ENCODE measurements around the gene KYAT1. TPM values are rescaled to one million over a fixed set of nuclear protein-coding genes. Genes with fewer than 3 reads are reported as not detected.
A peak's percentile ranks its signal among the peaks of the same experiment; 100 is the strongest.

Gene KYAT1
- total and polyA plus RNA-seq, 2 of the 13 experiments (the other 11 are each of a cell fraction or from before 2014, with no cell fraction given) = 9.2 to 46.5 TPM

DNA sequence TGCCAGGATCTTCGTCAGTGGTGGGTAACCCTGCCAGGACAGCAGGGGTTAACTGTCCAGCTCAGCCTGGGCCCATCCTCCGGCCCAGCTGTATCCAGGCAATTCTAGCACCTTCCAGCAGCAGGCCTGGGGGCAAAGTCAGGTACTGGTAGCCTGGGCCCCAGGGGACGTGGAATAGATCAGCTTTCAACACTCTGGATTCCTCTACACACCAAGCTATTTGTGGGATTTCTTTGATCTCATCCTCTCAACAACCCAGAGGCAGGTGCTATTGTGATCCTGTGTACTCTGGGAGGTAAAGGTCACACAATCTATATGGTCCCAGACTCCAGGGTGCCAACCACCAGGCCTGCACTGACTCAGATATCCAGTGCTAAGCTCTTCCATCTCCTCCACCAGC is 43.4 kb downstream of the KYAT1 start (continued):
- TF ChIP-seq, protein P1, sequence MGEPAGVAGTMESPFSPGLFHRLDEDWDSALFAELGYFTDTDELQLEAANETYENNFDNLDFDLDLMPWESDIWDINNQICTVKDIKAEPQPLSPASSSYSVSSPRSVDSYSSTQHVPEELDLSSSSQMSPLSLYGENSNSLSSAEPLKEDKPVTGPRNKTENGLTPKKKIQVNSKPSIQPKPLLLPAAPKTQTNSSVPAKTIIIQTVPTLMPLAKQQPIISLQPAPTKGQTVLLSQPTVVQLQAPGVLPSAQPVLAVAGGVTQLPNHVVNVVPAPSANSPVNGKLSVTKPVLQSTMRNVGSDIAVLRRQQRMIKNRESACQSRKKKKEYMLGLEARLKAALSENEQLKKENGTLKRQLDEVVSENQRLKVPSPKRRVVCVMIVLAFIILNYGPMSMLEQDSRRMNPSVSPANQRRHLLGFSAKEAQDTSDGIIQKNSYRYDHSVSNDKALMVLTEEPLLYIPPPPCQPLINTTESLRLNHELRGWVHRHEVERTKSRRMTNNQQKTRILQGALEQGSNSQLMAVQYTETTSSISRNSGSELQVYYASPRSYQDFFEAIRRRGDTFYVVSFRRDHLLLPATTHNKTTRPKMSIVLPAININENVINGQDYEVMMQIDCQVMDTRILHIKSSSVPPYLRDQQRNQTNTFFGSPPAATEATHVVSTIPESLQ (CRISPR knock-in tag; conservative IDR thresholded peaks at IDR 0.05) = no peak
- TF ChIP-seq DR1 (CRISPR knock-in tag; IDR thresholded peaks at IDR 0.05) = no peak
- TF ChIP-seq RBM39 (IDR thresholded peaks at IDR 0.05; ENCODE audit: low read depth, low read length, poor library complexity, severe bottlenecking) = no peak
- TF ChIP-seq, protein P2, sequence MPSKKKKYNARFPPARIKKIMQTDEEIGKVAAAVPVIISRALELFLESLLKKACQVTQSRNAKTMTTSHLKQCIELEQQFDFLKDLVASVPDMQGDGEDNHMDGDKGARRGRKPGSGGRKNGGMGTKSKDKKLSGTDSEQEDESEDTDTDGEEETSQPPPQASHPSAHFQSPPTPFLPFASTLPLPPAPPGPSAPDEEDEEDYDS (CRISPR knock-in tag; IDR thresholded peaks at IDR 0.05) = no peak
- TF ChIP-seq POLR2AphosphoS2 (IDR thresholded peaks at IDR 0.05; ENCODE audit: low read depth, low read length) = no peak
- TF ChIP-seq, protein P3, sequence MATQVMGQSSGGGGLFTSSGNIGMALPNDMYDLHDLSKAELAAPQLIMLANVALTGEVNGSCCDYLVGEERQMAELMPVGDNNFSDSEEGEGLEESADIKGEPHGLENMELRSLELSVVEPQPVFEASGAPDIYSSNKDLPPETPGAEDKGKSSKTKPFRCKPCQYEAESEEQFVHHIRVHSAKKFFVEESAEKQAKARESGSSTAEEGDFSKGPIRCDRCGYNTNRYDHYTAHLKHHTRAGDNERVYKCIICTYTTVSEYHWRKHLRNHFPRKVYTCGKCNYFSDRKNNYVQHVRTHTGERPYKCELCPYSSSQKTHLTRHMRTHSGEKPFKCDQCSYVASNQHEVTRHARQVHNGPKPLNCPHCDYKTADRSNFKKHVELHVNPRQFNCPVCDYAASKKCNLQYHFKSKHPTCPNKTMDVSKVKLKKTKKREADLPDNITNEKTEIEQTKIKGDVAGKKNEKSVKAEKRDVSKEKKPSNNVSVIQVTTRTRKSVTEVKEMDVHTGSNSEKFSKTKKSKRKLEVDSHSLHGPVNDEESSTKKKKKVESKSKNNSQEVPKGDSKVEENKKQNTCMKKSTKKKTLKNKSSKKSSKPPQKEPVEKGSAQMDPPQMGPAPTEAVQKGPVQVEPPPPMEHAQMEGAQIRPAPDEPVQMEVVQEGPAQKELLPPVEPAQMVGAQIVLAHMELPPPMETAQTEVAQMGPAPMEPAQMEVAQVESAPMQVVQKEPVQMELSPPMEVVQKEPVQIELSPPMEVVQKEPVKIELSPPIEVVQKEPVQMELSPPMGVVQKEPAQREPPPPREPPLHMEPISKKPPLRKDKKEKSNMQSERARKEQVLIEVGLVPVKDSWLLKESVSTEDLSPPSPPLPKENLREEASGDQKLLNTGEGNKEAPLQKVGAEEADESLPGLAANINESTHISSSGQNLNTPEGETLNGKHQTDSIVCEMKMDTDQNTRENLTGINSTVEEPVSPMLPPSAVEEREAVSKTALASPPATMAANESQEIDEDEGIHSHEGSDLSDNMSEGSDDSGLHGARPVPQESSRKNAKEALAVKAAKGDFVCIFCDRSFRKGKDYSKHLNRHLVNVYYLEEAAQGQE (IDR thresholded peaks at IDR 0.05; ENCODE audit: borderline replicate concordance in 1 of 2, low read depth in 1 of 2, low read length in 2 of 2) = no peak
- TF ChIP-seq, protein P4, sequence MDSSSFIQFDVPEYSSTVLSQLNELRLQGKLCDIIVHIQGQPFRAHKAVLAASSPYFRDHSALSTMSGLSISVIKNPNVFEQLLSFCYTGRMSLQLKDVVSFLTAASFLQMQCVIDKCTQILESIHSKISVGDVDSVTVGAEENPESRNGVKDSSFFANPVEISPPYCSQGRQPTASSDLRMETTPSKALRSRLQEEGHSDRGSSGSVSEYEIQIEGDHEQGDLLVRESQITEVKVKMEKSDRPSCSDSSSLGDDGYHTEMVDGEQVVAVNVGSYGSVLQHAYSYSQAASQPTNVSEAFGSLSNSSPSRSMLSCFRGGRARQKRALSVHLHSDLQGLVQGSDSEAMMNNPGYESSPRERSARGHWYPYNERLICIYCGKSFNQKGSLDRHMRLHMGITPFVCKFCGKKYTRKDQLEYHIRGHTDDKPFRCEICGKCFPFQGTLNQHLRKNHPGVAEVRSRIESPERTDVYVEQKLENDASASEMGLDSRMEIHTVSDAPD (CRISPR knock-in tag; IDR thresholded peaks at IDR 0.05) = 0 out of 2 replicates have a peak, but pooled peaks have one; percentile 20
- TF ChIP-seq GABPB1 (CRISPR knock-in tag; IDR thresholded peaks at IDR 0.05) = no peak
- TF ChIP-seq MLLT10 (CRISPR knock-in tag; IDR thresholded peaks at IDR 0.05) = no peak
- TF ChIP-seq, protein P5, sequence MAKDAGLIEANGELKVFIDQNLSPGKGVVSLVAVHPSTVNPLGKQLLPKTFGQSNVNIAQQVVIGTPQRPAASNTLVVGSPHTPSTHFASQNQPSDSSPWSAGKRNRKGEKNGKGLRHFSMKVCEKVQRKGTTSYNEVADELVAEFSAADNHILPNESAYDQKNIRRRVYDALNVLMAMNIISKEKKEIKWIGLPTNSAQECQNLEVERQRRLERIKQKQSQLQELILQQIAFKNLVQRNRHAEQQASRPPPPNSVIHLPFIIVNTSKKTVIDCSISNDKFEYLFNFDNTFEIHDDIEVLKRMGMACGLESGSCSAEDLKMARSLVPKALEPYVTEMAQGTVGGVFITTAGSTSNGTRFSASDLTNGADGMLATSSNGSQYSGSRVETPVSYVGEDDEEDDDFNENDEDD (CRISPR knock-in tag; IDR thresholded peaks at IDR 0.05; ENCODE audit: borderline replicate concordance) = peak; percentile 20; the same call in 1 of the 2 replicates
- TF ChIP-seq, protein P6, sequence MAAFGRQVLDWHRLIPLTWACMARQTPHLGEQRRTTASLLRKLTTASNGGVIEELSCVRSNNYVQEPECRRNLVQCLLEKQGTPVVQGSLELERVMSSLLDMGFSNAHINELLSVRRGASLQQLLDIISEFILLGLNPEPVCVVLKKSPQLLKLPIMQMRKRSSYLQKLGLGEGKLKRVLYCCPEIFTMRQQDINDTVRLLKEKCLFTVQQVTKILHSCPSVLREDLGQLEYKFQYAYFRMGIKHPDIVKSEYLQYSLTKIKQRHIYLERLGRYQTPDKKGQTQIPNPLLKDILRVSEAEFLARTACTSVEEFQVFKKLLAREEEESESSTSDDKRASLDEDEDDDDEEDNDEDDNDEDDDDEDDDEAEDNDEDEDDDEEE (CRISPR knock-in tag; IDR thresholded peaks at IDR 0.05) = peak; percentile 96
- TF ChIP-seq ZBTB21 (CRISPR knock-in tag; IDR thresholded peaks at IDR 0.05) = peak; percentile 55; the same call in 1 of the 2 replicates
- TF ChIP-seq, protein P7, sequence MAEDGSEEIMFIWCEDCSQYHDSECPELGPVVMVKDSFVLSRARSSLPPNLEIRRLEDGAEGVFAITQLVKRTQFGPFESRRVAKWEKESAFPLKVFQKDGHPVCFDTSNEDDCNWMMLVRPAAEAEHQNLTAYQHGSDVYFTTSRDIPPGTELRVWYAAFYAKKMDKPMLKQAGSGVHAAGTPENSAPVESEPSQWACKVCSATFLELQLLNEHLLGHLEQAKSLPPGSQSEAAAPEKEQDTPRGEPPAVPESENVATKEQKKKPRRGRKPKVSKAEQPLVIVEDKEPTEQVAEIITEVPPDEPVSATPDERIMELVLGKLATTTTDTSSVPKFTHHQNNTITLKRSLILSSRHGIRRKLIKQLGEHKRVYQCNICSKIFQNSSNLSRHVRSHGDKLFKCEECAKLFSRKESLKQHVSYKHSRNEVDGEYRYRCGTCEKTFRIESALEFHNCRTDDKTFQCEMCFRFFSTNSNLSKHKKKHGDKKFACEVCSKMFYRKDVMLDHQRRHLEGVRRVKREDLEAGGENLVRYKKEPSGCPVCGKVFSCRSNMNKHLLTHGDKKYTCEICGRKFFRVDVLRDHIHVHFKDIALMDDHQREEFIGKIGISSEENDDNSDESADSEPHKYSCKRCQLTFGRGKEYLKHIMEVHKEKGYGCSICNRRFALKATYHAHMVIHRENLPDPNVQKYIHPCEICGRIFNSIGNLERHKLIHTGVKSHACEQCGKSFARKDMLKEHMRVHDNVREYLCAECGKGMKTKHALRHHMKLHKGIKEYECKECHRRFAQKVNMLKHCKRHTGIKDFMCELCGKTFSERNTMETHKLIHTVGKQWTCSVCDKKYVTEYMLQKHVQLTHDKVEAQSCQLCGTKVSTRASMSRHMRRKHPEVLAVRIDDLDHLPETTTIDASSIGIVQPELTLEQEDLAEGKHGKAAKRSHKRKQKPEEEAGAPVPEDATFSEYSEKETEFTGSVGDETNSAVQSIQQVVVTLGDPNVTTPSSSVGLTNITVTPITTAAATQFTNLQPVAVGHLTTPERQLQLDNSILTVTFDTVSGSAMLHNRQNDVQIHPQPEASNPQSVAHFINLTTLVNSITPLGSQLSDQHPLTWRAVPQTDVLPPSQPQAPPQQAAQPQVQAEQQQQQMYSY (CRISPR knock-in tag; IDR thresholded peaks at IDR 0.05) = no peak
- no peak for TF ChIP-seq EZH2 (conservative IDR thresholded peaks at IDR 0.05; ENCODE audit: low read depth, low read length)
- TF ChIP-seq, protein P8, sequence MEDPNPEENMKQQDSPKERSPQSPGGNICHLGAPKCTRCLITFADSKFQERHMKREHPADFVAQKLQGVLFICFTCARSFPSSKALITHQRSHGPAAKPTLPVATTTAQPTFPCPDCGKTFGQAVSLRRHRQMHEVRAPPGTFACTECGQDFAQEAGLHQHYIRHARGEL (CRISPR knock-in tag; IDR thresholded peaks at IDR 0.05) = no peak
